Activated CD4-positive, alpha-beta T cell treated with anti-CD3 and anti-CD28 coated beads, Interleukin-2, amount 50 U/mL, for 4 hours (primary cell): ENCODE data around the gene TRA2A.

Experiments used
- DNase-seq, 2 experiments: peaks; one replicate each; pipeline ENCODE4 v3.0.0-alpha.2; 2020

The TRA2A gene

DNA sequence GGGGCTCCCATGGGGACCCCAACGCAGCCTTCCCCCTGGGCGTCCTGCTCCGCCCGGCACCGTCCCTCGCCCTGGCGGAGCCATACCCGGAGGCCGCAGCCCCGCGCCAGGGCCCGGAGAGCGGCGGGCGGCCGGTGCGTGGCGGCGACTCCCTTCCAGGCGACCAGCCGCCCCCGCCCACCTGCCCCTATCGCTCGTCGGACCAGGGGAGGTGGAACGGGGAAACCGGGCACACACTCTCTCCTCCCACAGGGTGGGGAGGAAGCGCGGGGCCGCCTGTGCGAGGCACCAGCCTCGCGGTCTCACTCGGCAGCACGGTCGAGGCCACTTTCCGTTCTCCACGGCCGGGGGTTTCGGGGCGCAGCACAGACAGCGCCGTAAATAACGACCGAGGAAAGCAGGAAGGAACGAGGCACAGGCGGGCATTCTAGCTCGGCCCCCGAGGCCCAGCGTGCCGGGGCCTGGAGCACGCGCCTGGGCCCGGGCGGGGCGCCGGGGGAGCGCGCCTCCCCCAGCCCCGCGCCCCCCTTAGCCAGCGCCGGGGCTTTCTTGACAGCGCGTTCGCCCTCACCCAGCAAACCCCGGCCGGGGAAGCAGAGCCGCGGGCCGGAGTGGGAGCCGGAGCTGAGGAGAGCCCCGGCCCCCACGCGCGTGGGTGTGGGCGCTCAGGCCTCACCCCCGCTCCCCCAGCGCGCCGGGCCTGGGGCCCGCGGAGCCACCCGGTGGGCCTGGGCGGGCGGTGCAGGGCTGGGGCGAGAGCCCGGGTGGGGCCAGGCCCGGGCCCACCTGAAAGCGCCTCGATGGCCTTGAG is 62.4 kb downstream of the TRA2A start:
- DNase-seq = no peak

DNA sequence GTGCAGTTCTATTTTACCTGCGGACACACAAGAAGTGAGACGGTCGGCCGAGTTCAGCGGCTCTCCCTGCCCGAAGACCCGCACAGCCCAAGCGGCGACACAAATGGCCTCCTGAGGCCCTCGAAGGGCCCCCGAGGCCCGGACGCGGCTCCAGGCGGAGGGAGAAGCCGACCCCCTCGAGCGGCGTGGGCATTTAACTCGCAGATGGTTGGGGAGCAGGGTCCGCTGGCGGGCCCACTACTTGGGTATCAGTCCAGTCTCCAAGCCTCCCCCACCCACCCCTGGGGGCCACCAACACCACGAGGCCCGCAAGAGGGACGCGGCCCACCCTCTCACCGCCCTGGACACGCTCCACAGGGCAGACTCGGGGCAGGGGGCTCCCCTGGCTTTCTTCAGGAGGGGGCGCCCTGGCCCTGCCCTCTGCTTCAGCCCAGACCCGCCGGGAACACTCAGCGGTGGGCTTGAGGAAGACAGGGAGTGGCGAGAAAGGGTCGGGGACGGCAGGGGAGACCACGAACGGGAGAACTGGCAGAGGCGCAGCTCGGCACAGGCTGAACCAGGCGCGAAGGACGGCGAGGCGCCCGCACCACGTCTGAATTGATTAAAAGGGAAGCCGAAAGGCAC is 63.1 kb downstream of the TRA2A start:
- no peak for DNase-seq

DNA sequence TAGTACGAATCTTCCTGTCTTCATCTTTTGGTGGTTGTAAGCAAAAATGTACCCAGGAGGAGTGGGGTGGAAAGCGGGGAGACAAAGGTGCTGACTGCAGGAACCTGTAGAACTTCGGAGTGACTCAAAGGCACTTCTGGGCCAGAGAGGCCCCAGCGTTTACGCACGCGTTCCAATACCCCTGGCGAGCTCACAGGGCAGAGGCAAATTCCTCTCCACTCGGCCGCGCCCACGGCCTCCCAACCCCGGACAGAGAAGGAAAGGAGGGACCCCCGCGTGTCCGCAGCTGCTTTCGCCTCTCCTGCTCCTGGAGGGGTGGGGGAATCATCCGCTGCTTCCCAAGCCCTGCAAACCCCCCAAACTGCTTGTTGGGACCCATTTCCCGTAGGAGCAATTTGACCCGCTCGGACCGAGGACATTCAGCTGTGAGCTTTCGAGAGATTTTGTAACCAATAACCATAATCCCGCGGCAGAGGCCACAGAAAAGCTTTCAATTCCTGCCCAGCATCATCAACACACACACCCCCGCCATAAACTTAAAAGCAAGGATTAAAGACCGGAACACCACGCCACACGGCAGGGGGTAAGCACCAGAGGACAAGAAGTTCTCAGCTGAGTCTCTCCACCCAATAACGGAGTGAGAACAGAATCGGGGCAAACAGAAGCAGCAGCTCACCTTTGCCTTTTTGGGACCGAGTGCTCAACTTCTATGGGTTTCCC is 63.8 kb downstream of the TRA2A start:
- DNase-seq = no peak

DNA sequence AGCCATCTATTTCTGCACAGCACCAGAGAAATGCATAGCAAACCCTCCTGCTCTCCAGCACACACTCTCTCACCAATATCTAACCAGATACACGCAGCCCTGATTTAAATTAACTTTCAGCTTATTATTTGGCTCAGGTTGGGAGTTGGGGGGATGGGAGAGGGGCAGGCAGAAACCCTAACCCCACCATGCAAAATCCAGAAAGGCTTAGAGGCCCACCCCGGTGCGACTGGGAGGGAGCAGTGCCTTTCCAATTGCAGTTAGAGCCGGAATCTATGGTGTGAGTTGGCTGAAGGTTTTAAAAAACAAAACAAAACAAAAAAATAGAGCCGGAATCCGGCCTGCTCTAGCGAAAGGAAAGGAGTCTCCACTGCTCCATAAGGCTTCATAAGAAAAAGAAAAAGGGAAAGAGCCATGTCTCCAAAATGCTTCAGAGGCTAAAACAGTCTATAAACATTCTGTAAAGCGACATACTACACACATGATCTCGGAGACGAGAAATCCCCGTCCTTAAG is 64.4 kb downstream of the TRA2A start:
- DNase-seq = no peak

DNA sequence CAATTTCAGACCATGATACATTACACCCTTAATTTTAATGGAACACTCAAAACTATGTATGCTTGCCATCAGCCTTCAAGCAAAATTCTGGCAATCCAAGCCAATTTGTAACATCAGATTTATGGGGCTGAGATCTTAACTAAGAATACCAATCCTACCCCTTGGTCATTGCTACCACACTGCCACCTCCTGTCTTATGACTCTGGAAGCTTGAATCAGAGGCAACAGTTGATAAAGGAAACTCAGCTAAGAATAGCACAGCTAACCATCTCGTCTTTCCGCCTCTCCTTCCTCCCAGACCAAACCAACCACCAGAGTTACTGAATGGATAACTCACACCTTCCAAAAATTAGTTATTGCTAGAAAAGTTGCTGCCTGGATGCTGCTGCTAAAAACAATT is 68.9 kb downstream of the TRA2A start:
- no peak for DNase-seq

DNA sequence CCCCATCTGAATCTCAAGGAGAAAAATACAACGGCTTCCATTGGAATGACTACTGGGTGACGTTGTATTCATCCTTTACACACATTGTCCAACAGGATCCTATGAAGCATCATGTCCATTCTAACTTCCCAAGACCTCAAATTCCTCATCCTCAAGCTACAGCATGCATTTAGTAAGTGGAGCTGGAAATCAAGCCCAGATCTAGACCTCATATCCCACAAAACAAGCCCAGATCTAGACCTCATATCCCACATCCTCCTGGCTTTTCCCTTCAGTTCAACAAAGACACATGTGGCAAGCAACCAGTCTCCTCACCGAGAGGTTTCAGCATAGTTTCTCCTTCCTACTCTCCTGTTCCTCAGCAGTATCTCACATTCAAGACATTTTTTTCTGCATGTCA is 73.7 kb downstream of the TRA2A start:
- DNase-seq = no peak

DNA sequence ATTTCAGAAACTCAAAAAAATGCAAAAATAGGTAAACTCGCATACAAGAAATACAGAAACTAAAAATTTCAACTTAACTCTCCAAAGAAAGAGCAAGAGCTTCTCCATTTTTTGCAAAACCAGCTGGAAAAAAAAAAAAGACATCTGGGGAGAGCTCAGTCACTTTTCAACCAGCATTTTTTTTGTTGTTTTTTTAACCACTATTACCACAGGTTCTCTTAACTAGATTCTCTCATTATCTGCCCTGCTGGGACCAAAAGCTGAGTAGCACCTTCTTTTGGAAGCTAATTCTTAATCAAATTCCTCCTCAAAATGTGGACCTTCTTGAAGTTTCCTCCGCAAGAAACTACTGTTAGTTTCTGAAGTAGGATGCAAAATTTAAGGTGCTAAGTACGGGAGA is 75.7 kb downstream of the TRA2A start:
- no peak for DNase-seq

DNA sequence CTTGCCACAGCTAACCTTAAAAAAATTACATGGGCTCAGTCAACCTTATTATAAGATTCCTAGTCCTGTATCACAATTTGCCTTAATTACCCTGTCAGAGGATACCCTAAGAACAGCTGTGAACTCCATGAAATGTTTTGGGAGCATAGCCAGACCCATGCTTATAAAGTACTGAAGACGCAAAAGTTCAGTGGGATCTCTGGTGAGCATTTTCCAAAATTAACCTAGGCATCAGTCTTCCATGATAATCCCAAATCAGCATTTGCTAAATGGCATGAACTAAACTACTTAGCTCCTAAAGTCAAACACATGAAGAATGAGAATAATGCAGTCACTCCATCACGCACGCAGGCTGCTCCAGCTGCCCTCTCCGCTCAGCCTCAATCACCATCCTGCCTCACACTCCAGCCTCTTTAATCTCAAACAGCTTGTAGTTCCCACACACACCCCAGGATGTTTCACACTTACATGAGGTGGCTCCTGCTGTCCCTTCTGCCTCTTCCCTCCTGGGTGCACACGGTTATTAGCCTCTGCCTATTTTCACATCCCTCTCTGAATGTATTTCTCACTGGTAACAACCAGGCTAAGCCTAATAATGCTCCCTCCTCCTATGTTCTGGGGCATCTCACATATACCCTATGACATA is 76.8 kb downstream of the TRA2A start:
- no peak for DNase-seq
